GM21717 (cell line): Measurements from ENCODE around the gene RXRA.
"Not testable (repeated sequence)": the region's sequence is repeated elsewhere in the genome, so short reads cannot be mapped to it uniquely, and the experiment has no call there.

Source experiments
- ATAC-seq: cut with Tn5 transposase; IDR thresholded peaks from one replicate; pipeline ENCODE4 v1.9.1; 2021; ENCODE audit warnings: mild to moderate bottlenecking, moderate library complexity; ENCODE audit not compliant: unreplicated experiment

The RXRA gene

DNA sequence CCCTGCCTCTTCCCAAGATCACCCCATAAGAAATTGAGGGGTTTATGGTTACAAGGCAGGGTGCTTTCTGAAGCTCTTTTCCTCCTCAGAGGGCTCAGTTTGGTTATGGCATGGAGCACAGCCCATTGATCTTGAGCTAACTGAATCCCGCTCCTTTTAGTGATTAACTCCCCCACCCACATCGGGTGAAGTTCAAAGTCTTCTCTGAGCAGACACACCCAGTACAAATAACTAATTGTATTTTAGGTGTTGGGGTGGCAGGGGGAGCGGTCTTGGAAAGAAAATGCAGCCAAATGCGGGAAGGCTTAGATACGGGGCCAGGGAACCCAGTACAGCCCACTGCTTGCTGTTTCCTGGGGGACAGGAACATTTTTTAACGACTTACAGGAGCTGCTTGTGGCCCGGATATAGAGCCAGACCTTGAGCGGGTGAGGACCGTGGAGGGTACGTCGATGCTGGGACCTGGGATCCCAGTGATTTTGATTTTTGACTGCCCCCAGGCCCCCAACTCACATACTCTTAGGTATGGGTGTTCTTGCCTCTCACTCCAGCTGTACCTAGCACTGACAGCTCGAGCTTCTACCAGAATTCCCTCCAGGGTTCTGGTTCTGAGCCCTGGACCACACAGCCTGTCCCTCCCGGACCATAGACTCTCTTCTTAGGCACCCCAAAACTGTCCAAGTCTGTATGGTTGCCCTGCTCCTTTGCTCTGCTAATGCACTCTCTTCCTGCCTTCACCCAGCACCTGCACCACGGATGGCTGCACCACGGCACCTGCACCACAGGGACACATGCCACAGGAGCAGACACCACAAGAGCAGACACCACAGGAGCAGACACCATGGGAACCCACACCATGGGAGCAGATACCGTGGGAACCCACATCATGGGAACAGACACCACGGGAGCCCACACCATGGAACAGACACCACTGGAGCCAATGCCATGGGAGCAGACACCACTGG is 18.3 kb upstream of the RXRA start:
- ATAC-seq, result no peak

DNA sequence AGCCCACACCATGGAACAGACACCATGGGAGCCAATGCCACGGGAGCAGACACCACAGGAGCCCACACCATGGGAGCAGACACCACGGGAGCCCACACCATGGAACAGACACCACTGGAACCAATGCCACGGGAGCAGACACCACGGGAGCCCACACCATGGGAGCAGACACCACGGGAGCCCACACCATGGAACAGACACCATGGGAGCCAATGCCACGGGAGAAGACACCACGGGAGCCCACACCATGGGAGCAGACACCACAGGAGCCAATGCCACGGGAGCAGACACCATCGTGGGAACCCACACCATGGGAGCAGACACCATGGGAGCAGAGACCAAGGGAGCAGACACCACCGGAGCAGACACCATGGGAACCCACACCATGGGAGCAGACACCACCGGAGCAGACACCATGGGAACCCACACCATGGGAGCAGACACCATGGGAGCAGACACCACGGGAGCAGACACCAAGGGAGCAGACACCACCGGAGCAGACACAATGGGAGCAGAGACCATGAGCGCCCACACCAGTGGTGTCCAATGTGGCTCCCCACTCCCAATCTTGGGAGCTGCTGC is 17.5 kb upstream of the RXRA start:
- ATAC-seq, result not testable (repeated sequence)

DNA sequence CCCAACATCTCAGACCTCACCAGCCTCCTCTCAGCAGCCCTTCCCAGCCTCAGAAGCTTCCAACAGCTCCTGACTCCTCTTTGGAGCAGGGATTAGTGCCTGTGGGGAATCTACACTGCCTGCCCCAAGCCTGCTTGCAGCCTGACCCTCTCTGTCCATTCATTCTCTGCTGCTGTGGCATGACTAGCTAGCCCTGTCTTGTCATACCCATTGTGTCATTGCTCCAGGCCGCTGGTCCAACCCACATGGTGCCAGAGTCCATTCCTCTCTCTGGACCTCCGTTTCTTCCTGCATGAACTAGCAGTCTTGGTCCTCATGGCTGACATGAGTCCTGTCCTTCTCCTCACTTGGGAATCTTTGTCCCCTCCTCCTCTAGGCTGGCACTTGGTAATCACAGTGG is 12.8 kb upstream of the RXRA start:
- no peak for ATAC-seq

DNA sequence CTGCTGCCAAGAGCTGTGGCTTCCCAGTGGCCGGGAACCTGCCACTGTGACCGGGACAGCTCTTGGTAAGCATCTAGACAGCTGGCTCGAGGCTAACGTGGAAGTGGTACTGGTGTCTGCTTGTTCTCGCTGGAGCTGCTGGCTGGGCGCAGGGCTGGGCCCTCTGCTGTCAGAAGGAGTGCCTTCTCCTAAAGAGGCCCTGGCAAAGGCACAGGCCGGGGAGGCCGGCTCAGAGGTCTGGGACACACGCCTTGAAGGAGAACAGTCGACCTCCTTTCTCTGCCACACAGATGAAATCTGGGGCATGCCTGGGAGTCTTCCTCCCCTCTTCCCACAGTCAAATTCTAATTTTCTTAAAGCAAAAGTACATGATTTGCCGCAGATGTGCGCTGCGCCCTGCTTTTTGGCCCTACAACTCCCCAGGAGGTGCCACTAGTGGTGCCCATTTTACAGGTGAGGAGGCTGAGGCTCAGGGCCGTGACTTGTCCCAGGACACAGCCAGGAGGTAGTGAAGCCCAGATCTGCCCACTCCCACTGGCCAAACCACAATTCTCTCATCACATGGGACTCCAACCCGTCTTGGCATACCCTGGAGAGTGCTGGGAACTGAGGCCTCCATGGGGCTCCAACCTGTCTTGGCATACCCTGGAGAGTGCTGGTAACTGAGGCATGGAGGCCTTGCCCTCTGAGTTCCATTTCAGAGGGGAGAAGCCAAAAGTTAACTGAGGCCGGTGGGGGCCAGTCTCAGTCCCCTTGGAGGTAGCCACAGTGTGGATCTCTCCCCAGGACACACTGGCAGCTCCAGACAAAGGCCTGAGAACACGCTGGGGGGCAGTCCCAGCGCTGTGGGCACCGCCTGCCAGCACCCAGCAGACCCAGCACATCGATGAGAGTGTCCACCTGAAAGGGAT is 12.0 kb upstream of the RXRA start:
- no peak for ATAC-seq

DNA sequence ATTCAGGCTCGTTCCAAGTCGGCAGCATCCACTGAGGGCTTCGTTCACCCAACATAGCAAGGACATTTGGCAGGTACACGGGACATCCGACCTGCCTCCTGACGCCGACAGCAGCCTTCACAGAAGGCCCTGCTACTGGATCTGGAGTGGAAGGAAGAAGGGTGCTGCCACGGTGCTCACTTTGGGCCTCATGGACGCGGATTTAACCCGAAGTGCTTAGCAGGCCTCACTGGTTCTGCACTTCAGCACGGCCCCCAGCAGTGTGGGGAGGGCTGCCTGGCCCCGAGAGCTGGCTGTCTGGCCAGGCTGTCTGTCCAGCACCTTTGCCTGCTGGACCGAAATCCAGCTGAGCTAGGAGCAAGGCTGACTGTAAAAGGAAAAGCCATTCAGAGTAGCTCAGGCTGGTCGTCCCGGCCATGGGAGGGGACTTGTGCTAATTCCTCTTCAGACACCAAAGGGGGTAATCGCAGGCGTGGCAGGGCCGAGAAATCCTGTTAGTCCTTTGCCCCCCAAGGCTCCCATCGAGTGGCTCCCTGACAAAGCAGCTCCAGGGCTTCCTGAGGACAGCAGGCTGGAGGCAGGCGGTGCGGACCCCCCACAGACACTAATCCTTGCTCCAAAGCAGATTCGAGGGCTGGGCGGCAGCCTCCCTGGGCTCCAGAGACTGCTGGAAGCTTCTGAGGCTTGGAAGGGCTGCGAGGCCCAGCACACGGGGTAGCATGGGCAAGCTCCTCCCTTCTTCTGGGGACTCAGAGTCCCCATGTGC is 11.1 kb upstream of the RXRA start:
- no peak for ATAC-seq

DNA sequence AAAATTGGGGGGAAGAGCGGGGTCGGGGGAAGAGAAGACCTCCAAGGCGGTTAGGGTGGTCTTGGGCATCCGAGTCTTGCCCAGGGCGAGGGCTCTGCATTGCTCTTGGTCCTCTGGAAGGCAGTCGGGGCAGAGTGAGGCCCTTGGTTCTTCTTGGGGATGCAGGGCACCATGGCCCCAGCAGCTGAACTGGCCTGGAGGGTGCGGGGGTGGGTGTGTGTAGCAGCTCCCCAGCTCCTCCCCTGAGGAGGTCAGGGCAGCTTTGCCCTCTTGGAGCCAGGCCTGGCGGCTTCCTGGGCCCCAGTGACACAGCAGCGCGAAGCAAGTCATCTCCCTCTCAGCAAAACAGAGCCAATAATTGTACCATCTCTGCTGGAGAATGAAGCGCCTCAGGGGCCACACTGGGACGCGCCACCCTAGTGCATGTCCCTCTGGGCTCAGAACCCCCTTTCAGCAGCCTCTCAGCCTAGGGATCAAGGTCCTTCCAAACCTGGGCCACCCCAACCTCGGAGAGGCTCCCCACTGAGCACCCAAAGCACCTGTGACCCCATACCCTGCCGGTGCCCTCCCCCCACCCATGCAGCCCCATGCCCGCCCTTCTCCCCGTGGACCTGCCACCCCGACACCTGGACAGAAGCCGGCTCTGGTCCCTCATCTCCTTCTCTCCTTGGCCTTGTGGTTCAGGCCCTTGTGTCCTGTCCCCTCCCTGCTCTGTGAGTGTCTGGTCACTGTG is 10.4 kb upstream of the RXRA start:
- ATAC-seq, result no peak

DNA sequence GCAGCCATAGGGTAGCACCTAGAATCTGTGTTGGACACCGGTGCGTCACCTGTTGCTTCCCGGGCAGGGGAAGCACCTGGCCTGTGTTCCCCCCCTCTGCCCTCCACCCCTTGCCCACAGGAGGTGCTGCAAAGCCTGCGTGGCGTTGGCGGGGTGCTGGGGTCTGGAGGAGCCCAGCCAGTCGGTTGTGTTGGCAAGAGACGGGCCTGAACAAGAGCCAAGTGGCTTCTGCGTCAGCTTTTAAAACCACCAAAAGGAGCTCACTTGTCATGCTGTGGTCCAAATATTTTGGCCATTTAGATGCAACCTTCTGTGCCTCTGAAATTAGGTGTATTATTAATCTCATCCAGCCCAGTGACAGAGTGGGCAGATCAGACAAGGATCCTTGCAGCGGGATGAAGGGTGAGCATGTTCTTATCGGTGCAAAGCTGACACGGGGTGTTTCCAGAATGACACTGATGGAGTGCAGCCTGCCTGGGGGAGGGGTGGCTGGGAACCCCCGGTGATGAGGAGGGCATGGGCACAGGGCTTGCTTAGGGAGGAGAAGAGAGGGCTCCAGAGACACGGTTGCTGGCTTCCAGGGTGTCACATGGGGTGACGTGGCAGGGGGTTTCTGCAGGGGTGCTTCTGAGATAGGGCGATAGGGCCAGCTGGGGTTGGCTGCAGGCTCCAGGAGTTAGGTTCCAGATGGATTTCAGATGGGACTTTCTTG is 9.7 kb upstream of the RXRA start:
- no peak for ATAC-seq

DNA sequence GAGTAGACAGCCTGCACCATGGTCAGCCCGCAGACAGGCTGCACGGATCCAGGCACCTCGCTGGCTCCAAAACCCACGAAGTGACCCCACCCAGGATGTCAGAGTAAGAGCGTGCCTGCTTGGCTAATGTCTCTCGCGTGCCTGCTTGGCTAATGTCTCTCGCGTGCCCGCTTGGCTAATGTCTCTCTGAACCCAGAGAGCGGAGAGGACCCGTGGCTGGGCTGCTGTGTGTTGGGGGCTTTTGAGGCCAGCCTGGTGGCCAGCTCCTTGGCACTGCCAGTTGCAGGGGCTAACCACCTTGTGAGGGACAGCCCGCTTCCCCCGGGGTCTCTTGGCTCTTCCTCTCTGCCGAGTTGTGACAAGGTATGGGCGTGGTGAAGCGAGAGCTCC is 8.9 kb upstream of the RXRA start:
- no peak for ATAC-seq

DNA sequence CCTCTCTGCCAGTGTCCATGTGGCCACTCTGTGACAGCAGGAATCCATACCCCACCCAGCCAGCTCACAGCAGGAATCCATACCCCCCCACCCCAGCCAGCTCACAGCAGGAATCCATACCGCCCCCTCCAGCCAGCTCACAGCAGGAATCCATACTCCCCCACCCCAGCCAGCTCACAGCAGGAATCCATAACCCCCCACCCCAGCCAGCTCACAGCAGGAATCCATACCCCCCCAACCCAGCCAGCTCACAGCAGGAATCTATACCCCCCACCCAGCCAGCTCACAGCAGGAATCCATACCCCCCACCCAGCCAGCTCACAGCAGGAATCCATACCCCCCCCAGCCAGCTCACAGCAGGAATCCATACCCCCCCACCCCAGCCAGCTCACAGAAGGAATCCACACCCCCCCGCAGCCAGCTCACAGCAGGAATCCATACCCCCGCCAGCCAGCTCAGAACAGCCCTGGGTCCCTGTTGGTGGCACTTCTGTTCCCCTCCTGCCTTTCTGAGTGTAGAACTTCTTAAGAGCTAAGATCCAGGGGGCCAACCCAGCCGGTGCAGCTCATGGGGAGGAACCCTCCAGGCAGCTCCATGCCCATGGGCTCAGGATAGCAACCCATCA is 8.4 kb upstream of the RXRA start:
- no peak for ATAC-seq

DNA sequence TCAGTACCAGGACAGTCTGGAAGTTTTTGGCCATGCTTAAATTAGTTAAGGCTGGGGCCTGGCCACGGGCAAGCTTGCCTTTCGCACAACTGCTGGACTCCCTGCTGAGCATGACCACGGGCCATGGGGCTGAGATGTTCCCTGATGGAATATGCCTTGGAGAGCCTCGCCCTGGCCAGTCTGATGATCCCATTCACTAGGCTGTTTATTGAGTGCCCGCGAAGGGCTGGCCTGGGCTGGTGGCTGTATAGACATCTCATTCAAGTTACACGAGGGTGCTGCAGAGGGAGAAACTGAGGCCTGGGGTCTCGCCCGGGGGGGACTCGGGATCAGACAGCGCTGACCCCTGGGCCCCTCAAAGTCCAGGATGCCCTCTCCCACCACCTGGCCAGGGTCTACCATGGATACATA is 7.8 kb upstream of the RXRA start:
- no peak for ATAC-seq

DNA sequence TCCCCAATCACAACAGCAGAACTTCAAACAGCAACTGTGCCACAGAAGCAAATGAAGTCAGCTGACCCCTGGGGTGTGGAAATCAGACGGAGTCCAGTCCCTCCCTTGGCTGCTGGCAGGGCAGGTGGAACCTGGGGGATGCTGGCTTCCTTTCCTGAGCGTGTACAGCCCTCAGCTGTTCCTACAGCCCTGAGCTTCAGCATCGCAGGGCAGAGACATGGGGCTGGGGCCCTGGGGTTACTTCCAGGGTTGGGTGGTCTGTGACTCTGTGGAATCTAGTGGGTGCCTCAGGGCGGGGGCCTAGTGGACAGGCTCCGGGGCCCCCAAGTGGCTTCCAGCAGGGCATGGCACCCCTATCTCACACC is 7.3 kb upstream of the RXRA start:
- no peak for ATAC-seq

DNA sequence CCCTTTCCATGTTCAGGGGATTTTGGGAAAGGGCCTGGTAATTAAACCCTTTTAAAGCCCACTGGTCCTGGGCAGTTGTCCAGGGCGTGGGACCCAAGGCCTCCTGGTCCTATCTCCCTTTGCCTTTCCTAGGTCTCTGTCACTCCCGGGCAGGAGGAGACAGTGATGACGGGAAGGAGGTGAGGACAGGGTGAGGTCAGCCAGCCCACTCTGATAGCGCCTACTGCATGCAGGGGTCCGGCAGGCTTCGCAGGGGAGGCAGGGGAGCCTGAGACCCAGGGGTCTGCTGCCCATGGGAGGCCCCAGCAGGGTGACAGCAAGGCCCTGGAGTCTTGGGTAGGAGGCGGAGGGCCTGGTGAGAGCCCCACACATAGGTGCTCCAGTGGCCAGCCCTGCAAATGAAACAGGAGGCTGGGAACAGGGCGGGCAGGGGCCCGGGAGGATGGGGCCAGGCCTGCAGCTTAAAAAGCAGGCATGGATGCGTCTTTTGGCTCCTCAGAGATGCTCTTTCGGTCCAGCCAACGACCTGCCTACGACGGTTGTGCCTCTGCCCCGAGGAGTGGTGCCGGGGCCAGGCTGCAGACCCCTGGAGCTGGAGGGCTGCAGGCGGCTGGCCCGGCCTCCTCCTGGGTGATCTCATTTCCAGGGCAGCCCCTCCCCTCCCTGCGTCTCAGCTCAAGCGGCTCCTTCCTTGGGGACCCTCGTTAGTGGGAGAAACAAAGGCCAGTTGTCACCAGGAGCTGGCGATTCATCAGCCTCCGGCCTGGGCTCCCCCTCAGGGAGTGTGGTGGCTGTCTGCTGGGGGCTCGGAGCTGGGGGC is 6.7 kb upstream of the RXRA start:
- ATAC-seq, result no peak

DNA sequence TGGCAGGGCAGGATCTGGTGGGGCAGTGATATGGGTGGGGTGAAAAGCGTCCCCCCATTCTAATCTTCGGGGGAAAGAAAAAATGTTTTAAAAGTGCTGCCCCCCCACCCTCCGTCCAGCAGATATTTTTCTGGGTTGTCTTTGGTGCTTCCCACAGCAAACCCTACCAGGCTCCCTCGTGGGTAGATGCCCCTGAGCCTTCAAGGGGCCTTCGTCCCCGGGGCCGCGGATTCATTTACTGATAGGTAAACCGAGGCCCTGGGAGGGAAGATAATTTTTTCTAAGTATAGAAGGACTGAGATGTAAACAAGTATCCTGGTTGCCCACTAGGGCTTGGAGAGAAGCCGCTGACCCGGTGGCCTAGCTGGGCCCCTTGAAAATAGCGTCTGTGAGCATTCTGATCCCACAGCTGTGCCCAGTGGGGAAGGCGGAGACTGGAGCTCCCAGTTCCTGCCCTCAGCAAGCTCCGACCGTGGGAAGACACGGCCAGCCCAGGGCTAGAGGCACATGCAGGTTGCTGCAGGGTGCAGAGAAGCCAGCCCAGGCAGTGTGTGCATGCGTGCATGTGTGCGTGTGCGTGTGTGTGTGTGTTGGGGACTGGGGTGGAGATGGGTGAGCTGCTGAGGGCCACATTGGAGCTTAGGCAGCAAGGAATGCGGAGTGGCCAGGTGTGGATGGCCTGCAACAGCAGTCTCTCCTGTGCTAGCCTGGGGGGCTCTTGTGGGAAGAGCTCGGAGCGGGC is 6.0 kb upstream of the RXRA start:
- ATAC-seq, result no peak

DNA sequence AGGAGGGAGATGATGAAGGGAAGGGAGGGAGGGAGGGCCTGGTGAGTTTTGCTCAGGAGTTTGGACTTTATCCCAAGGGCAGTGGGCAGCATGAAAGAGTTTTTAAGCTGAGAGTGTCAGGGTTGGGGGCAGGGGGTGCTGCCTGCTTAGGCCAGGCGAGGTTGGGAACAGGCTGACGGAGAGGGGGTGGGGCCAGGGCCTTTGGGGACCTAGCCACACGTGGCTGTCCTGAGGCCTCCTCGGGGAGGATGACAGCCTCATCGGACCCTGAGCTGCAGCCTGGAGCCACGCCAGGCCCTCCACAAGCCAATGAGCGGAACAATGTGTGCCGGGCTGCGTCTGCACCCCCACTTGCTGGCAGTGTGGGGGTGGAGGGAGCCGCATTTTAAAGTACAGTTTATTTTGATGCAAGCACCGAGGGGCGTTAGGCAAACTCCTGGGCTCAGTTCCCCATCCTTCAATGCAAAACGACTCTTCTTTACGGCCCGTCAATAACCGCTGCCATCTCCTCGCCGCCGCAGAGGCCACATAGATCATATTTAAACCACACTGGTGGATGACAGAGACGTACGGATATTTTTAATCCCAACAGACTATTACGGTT is 5.3 kb upstream of the RXRA start:
- ATAC-seq, result no peak

DNA sequence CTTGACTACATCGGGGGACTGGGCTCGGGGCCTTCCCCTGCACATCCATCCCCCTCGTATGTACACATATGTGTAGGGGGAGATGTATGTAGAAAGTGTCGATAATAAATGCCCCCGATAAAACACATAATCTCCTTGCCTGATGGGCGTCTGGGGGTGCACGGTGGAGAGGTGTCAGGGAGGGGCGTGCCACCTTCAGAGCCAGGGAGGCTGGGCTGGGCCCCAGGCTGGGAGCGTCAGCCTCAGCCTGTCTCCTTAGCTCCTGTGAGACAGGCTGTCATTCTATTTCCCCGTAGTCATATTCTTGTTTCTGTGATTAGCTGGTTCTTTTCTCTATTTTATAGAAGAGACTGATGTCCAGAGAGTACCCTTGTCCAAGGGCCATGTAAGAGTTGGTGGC is 4.7 kb upstream of the RXRA start:
- ATAC-seq, result no peak

DNA sequence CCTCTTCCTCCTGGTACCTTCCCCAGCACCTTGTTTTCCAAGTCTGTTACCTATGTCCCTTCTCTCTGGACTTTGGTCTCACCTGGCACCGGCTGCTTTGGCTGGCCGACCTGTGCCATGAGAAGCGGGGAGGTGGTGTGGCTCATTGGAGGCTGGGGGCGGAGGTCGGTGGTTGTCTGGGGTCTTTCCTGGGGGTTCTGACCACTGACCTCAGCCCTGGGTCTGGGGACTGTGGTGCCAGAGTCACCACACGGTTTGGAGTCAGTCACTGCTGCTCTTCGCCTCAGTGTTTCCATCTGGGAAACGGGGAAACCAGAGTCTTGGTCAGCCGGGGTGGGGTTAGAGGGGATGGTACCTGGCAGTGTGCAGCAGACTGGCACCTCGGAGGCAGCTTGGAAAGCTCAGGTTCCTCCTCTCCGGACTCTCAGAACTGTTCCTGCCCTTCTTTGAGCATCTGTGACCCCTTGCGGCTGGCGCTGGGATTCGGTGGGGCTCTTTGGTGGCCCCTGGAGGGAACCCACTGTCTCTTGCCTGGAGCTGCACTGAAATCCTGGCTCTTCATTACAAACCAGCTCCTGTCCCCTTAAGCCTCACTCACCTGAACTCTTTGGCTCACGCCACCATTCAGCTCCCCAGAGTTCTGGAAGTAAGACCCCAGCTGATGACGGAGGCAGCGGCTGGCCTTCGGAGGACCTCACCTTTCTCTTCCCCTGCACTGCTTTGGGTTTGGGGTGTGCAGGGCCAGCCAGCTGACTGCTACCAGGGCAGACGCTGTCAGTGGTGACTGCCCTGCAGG is 4.1 kb upstream of the RXRA start:
- ATAC-seq, result no peak
